PC-3 (cell line): ENCODE results near the gene LUZP1. TPM values are rescaled to one million over a fixed set of nuclear protein-coding genes. Genes with fewer than 3 reads are reported as not detected.

ENCODE experiments used
- ATAC-seq: fragments of 200-7000 bp; cut with Tn5 transposase; 2 replicates; pipeline ENCODE4 v1.9.1; 2020; ENCODE audit warnings: mild to moderate bottlenecking, moderate library complexity
- BruUV-seq: library from RNA; stranded (reverse); fragments of 400-500 nt; replicated peaks from 2 replicates; lab custom pipeline; 2021; lab: Mats Ljungman, UMichigan
- CTCF ChIA-PET: fragments of 300-600 bp; sonication (Branson Sonifier 250); formaldehyde crosslinking; loops from one replicate; lab custom pipeline; 2022; ENCODE audit warnings: antibody characterized with exemption; lab: Charles Lee
- POLR2A ChIA-PET: fragments of 300-600 bp; sonication (Branson Sonifier 250); formaldehyde crosslinking; loops from one replicate; lab custom pipeline; 2022; ENCODE audit warnings: antibody characterized with exemption; ENCODE audit not compliant: unreplicated experiment; lab: Charles Lee
- DNase-seq: peaks from one replicate; pipeline ENCODE4 v3.0.0-alpha.2; 2015
- H2AFZ ChIP-seq: fragments of 300-600 bp; sonication (generic); 2 replicates; pipeline ENCODE4 v1.6.0; 2016; ENCODE audit warnings: antibody characterized with exemption, low read length
- H3F3A ChIP-seq: fragments of 300-600 bp; sonication (generic); one replicate; pipeline ENCODE4 v1.6.0; 2017; ENCODE audit warnings: antibody characterized with exemption, low read length, control low read depth, mild to moderate bottlenecking; ENCODE audit not compliant: unreplicated experiment
- H3K27ac ChIP-seq: fragments of 300-600 bp; sonication (generic); 2 replicates; pipeline ENCODE4 v1.5.1; 2016; ENCODE audit warnings: mild to moderate bottlenecking, low read length
- H3K27me3 ChIP-seq: fragments of 300-600 bp; sonication (generic); 2 replicates; pipeline ENCODE4 v1.6.1; 2016; ENCODE audit warnings: low read length, mixed read lengths
- H3K36me3 ChIP-seq: fragments of 300-600 bp; sonication (generic); 2 replicates; pipeline ENCODE4 v1.6.1; 2016; ENCODE audit warnings: low read depth, mixed run types, low read length, mixed read lengths
- H3K4me1 ChIP-seq: fragments of 300-600 bp; sonication (generic); 2 replicates; pipeline ENCODE4 v1.5.1; 2016; ENCODE audit warnings: low read length; ENCODE audit not compliant: insufficient read depth
- H3K4me2 ChIP-seq: fragments of 300-600 bp; sonication (generic); 2 replicates; pipeline ENCODE4 v1.6.0; 2016; ENCODE audit warnings: low read length
- H3K4me3 ChIP-seq: fragments of 300-600 bp; sonication (generic); 2 replicates; pipeline ENCODE4 v1.5.1; 2016; ENCODE audit warnings: mild to moderate bottlenecking, low read length, mixed read lengths
- H3K79me2 ChIP-seq: fragments of 300-600 bp; sonication (generic); 2 replicates; pipeline ENCODE4 v1.6.1; 2017; ENCODE audit warnings: low read length, mixed read lengths
- H3K9ac ChIP-seq: fragments of 300-600 bp; sonication (generic); 2 replicates; pipeline ENCODE4 v1.6.0; 2016; ENCODE audit warnings: mild to moderate bottlenecking, low read length
- H3K9me2 ChIP-seq: fragments of 300-600 bp; sonication (generic); replicated peaks from 2 replicates; pipeline ENCODE4 v1.6.1; 2016; ENCODE audit warnings: mixed run types, low read length, mixed read lengths
- H3K9me3 ChIP-seq: fragments of 300-600 bp; sonication (generic); 2 replicates; pipeline ENCODE4 v1.6.1; 2016; ENCODE audit warnings: low read length, mixed read lengths
- H4K20me1 ChIP-seq: fragments of 300-600 bp; sonication (generic); 2 replicates; pipeline ENCODE4 v1.6.1; 2016; ENCODE audit warnings: low read length, mixed read lengths
- EZH2 ChIP-seq: fragments of 300-600 bp; sonication (generic); IDR thresholded peaks from one replicate; pipeline ENCODE4 v1.6.1; 2017; ENCODE audit warnings: antibody characterized with exemption, mild to moderate bottlenecking, low read length; ENCODE audit not compliant: unreplicated experiment
- EZH2phosphoT487 ChIP-seq: fragments of 300-600 bp; sonication (generic); IDR thresholded peaks from 2 replicates; pipeline ENCODE4 v1.6.1; 2018; ENCODE audit warnings: mild to moderate bottlenecking, antibody characterized with exemption, low read length, borderline replicate concordance
- intact Hi-C: fragments of 100-400 bp; cut with micrococcal nuclease; formaldehyde crosslinking; loops from 2 replicates; pipeline ENCODE4 v1.9.0; 2023
- total RNA-seq: library from RNA; depleted of rRNA; stranded (reverse); fragments of >200 nt; gene quantifications from 2 replicates; pipeline ENCODE4 v1.2.3, GENCODE V29; 2014
- TF ChIP-seq, protein P1 (sequence below): fragments of 300-600 bp; sonication (generic); conservative IDR thresholded peaks from 2 replicates; pipeline ENCODE4 v1.5.1; 2017; ENCODE audit warnings: antibody characterized with exemption, low read depth, mild to moderate bottlenecking, low read length

LUZP1 gene
- total RNA-seq, 1 experiment from 2014 or later, result 17.8 TPM

DNA sequence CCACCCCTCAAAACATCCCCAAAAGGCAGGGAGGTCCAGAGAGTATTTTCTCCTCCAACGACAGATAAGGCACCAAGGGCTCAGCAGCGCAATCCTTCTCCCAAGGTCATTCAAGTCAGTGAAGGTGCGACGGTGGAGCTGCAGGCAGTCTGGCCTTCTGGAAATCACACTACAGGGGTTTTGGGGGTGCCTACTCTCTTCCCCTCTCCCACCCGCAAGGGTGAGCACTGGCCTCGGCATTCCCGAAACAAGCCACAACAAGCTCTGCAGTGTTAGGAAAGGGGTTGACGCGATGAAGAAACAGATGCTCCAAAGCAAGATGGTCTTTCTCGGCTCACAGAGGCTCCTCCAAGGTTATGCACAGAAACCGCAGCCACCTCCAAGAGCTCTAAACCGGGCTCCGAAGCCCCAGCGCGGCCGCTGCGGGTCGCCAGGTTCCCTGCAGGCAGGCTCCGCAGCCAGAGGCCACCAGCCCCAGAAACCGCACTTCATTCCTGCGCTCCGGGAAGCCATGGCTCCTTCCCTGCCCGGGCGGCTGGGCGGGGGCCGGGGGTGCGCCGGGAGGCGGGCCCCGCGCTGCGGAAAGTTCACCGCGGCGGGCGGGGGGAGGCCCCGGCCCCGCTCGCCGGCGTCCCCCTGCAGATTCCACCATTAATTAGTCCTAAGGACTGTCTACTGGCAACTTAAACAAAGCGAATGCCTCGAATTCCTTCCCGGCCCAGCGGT lies 1.1 kb downstream of the LUZP1 start:
- Histone ChIP-seq H3K4me2 (peak overlapping the region; percentile 79), H2AFZ (no peak overlapping the region), H3K36me3 (no peaks in the 10 kb centered on the region), H3K27me3 (no peaks in the 10 kb centered on the region), H3K9me3 (no peaks in the 10 kb centered on the region), H4K20me1 (peaks cover 38% of the 10 kb centered on the region), H3K27ac (no peak overlapping the region), H3K4me3 (peak overlapping the region; percentile 98), H3K9ac (peak overlapping the region; percentile 57), H3K4me1 (peaks cover 12% of the 10 kb centered on the region; the same call in 1 of the 2 replicates), H3K79me2 (peaks cover 58% of the 10 kb centered on the region), H3K9me2 (no peaks in the 10 kb centered on the region), H3F3A (no peaks in the 10 kb centered on the region)
- no peak for TF ChIP-seq EZH2phosphoT487
- no peak for TF ChIP-seq EZH2
- TF ChIP-seq, protein P1, sequence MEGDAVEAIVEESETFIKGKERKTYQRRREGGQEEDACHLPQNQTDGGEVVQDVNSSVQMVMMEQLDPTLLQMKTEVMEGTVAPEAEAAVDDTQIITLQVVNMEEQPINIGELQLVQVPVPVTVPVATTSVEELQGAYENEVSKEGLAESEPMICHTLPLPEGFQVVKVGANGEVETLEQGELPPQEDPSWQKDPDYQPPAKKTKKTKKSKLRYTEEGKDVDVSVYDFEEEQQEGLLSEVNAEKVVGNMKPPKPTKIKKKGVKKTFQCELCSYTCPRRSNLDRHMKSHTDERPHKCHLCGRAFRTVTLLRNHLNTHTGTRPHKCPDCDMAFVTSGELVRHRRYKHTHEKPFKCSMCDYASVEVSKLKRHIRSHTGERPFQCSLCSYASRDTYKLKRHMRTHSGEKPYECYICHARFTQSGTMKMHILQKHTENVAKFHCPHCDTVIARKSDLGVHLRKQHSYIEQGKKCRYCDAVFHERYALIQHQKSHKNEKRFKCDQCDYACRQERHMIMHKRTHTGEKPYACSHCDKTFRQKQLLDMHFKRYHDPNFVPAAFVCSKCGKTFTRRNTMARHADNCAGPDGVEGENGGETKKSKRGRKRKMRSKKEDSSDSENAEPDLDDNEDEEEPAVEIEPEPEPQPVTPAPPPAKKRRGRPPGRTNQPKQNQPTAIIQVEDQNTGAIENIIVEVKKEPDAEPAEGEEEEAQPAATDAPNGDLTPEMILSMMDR, result no peak
- POLR2A ChIA-PET, result interaction anchor here (0.5 to 1.1 kb wide), 2 partner anchors 68 to 79 kb away, joined by 3 to 4 read pairs; no protein-coding TSS in a partner anchor
- peak; percentile 39 for ATAC-seq
- peak; percentile 36 for DNase-seq
- no TSS peak for BruUV-seq
- intact Hi-C loops, result loop anchor here (5.0 kb wide), 1 partner anchor 65 kb away; no protein-coding TSS in a partner anchor
- CTCF ChIA-PET, result no interaction called here

DNA sequence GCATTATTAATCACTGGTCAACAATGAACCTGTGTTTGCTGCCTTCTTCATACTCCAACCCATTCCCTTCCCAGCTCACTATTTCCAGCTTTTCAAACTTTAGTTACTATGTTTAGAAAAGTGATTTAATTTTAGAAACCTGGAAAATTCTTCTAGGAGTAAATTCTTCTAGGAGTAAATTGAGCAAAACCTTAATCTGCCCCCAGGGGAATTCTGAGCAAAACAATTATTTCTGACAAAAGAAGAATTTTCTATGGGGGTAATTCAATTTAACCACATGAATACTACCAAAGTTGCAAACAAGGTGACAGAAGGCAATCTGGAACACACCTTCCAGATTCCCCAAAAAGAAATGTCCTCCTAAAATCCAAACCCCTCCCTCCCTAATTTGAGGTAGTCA lies 1.8 kb downstream of the LUZP1 start:
- peaks cover 64% of the 10 kb centered on the region for H3K79me2 ChIP-seq
- peak overlapping the region; percentile 98 for H3K4me3 ChIP-seq
- H4K20me1 ChIP-seq, result peaks cover 38% of the 10 kb centered on the region
- H3K9me2 ChIP-seq, result no peaks in the 10 kb centered on the region
- H3K9ac ChIP-seq, result peak overlapping the region; percentile 57
- H3K27ac ChIP-seq, result no peak overlapping the region
- H3F3A ChIP-seq, result no peaks in the 10 kb centered on the region
- DNase-seq (no peak), ATAC-seq (no peak)
- BruUV-seq, result TSS peak; percentile 23
- POLR2A ChIA-PET, result interaction anchor here (1.1 kb wide), 1 partner anchor 68 kb away, joined by 4 read pairs; no protein-coding TSS in a partner anchor
- H3K9me3 ChIP-seq, result no peaks in the 10 kb centered on the region
- H3K27me3 ChIP-seq, result no peaks in the 10 kb centered on the region
- no peak overlapping the region for H2AFZ ChIP-seq
- CTCF ChIA-PET, result no interaction called here
- no peaks in the 10 kb centered on the region for H3K36me3 ChIP-seq
- H3K4me1 ChIP-seq, result peaks cover 12% of the 10 kb centered on the region; the same call in 1 of the 2 replicates
- peak overlapping the region; percentile 79 for H3K4me2 ChIP-seq
- intact Hi-C loops, result loop anchor here (5.0 kb wide), 1 partner anchor 65 kb away; no protein-coding TSS in a partner anchor
- TF ChIP-seq, protein P1, result no peak
- TF ChIP-seq EZH2, result no peak
- TF ChIP-seq EZH2phosphoT487, result no peak

DNA sequence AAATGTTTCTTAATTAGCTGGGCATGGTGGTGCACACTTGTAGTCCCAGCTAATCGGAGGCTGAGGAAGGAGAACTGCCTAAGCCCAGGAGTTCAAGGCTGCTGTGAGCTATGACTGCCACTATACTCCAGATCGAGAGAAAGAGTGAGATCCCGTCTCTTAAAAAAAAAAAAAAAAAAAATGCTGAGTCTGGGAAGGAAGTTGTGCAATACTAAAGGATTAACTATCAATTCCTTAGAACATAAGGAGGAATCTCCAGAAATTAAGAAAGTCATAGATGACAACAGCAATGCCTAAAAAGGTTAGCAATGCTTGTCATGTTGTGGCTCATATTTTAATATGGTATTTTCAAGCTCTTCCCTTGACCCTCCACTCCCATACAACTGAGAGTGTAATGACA lies 5.3 kb downstream of the LUZP1 start:
- Histone ChIP-seq H3K27ac (no peak overlapping the region), H3K36me3 (no peaks in the 10 kb centered on the region), H3K9me2 (no peaks in the 10 kb centered on the region), H3F3A (no peaks in the 10 kb centered on the region), H4K20me1 (peaks cover 51% of the 10 kb centered on the region), H3K4me1 (peaks cover 23% of the 10 kb centered on the region; the same call in 1 of the 2 replicates), H3K9me3 (no peaks in the 10 kb centered on the region), H3K9ac (no peak overlapping the region), H2AFZ (no peak overlapping the region), H3K4me2 (no peak overlapping the region), H3K27me3 (no peaks in the 10 kb centered on the region), H3K79me2 (peaks cover 96% of the 10 kb centered on the region), H3K4me3 (no peak overlapping the region)
- DNase-seq (no peak), ATAC-seq (no peak)
- BruUV-seq, result no TSS peak
- CTCF ChIA-PET, result no interaction called here
- intact Hi-C loops, result no loop called here
- TF ChIP-seq, protein P1, result no peak
- TF ChIP-seq EZH2phosphoT487 (no peak), EZH2 (no peak)
- POLR2A ChIA-PET, result no interaction called here
